GM12801 (cell line): ENCODE results near the gene PARK7.

Source experiments
- TF ChIP-seq, protein P1 (sequence below): IDR thresholded peaks from one replicate; pipeline ENCODE4 v1.5.1; 2011; ENCODE audit warnings: control low read depth; ENCODE audit not compliant: insufficient read length; ENCODE audit errors: extremely low read depth

The PARK7 gene

DNA sequence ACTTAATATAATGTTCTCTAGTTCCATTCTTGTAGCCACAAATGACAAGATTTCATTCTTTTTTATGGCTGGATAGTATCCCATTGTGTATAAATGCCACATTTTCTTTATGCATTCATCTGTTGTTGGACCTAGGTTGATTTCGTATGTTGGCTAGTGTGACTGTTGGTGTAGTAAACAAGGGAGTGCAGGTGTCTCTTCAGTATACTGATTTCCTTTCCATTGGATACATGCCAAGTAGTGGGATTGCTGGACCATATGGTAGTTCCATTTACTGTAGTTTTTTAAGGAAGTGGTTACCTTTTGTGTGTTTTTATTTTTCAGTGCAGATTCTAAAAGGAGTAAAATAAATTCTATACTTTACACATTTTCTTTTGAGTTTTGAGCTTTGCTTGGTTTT, 5.7 kb downstream of the PARK7 start:
- TF ChIP-seq, protein P1, sequence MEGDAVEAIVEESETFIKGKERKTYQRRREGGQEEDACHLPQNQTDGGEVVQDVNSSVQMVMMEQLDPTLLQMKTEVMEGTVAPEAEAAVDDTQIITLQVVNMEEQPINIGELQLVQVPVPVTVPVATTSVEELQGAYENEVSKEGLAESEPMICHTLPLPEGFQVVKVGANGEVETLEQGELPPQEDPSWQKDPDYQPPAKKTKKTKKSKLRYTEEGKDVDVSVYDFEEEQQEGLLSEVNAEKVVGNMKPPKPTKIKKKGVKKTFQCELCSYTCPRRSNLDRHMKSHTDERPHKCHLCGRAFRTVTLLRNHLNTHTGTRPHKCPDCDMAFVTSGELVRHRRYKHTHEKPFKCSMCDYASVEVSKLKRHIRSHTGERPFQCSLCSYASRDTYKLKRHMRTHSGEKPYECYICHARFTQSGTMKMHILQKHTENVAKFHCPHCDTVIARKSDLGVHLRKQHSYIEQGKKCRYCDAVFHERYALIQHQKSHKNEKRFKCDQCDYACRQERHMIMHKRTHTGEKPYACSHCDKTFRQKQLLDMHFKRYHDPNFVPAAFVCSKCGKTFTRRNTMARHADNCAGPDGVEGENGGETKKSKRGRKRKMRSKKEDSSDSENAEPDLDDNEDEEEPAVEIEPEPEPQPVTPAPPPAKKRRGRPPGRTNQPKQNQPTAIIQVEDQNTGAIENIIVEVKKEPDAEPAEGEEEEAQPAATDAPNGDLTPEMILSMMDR = no peak

DNA sequence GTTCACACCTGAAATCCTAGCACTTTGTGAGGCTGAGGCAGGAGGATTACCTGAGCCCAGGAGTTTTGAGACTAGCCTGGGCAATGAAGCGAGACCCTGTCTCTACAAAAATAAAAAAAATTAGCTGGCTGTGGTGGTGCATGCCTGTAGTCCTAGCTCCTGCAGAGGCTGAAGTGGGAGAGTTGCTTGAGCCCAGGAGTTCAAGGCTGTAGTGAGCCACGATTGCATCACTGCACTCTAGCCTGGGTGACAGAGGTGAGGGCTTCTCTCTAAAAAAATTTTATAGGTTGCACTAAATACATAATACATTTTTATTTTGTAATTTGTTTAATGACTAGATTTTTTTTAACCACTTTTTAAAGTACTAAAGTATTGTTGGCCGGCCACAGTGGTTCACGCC, 6.1 kb downstream of the PARK7 start:
- TF ChIP-seq, protein P1 = no peak

DNA sequence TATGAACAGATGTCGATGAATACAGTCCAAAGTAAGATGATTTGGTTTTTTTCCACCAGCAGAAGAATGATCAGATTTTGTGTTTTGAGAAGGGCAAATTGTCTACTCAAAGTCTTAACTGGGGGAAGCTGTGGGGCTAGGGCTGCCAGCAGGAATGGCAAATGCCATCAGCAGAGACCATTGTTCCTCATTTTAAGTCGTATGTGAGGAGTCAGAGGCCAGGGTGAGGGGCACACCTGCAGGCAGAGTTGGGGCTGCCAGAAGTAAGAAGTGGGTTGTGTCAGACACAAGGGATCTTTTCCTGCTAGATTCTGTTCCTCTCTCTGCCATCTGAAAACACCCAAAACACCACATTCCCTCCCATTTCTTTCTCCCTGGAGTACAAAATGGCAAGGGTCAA, 8.7 kb downstream of the PARK7 start:
- TF ChIP-seq, protein P1 = no peak

DNA sequence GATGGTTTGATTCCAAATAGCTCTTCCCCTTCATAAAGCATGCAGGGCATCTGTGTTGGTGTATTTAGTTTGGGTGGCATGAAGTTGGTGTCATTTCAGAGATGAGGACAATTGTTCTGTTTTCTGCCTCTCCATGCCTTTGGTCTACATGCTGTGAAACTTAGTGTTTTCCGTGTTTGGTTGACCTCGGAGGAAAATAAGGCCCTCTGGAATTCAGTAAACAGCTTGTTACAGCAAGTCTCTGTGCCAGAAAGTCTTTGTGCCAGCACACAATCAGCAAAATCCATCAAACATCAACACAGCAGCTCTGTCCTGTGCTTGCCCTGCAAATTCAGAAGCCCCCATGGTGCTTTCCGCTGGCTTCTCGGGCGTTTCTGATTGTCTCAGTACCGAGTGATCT, 9.5 kb downstream of the PARK7 start:
- TF ChIP-seq, protein P1 = no peak

DNA sequence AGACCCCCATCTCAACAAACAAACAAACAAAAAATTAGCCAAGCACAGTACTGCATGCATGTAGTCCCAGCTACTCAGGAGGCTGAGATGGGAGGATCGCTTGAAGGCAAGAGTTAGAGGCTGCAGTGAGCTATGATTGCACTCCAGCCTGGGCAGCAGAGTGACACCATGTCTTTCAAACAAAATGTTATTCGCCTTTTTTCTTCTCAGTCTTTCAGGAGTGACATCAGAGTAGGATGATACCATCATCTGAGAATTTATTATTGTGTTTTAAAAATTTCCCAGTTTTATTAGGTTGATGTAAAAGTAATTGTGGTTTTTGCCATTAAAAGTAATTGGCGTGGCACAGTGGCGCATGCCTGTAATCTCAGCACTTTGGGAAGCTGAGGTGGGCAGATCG, 10.8 kb downstream of the PARK7 start:
- TF ChIP-seq, protein P1 = no peak

DNA sequence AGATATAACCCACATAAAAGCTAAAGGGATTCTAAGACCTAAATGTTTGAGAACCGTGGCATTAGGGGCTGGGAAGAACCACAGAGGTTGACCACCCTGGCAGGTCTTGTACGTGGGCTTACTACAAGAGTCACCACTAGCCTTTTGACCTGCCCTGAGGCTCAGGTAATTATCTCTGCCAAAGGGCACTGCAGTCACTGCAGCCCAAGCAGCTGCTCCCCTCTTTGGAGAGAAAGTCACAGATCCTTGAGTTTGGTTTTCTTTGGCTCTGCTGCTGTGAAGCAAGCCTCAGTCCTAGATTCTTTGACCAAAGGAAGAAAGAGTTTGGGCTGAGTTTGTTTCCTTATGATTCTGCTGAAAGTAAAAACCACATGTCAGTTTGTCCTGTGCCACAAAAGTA, 11.6 kb downstream of the PARK7 start:
- TF ChIP-seq, protein P1 = no peak

DNA sequence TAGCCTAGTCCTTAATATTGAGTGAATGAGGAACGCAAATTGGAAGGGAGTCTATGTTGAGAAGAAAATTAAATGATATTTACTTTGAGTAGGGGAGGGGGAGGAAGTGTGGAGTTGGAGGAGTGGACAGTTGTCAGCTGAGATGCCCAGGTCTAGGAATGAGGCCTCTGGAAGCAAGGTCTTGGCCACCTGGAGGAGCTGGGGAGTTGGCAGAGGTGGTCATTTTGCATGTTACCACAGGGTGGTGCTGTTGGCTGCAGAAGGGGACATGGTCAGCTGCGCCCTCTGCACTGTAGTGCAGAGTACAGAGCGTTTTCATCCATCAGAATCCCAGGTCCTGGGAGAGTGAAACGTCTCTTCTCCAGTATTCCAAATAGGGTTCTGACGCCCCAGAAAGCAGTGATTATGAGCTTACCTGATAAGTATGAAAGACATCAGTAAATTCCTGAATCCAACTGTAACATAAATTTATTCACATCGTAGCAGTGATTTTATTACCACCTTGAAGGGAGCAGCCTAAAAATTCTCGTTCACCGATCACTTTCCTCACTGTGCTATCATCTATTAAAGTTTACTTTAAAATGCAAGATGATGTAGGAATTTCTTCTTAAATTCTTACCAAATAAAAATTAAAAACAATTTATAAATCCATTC, 13.8 kb downstream of the PARK7 start:
- TF ChIP-seq, protein P1 = no peak

DNA sequence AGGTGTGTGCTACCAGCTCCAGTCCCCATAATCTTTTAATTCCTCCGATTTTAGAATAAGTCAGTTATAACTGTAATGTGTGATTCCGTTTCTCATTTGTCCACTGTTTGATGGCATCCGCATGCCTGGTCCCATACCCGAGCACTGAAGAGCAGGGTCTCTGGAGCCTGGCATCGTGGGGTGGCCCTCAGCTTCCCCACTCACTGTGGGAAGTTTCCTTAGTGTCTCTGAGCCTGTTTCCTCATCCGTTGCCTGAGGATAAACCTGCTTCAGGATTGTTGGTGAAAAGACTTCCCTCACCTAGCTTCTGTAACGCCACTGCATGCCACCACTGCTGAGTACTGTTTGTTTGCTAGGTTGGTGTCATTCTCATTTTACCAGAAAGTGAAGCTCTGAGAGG, 19.5 kb downstream of the PARK7 start:
- TF ChIP-seq, protein P1 = no peak
